H9 (cell line): Measurements from ENCODE around the gene SLC35E3. TPM values are rescaled to one million over a fixed set of nuclear protein-coding genes. Genes with fewer than 3 reads are reported as not detected.

Source experiments
- DNase-seq: peaks from one replicate; pipeline ENCODE4 v3.0.0-alpha.2; 2017
- H2AFZ ChIP-seq: one replicate; pipeline ENCODE4 v1.6.1; 2013; ENCODE audit warnings: mild to moderate bottlenecking, low read length, control low read depth, moderate library complexity
- H2AK5ac ChIP-seq: 2 replicates; pipeline ENCODE4 v1.6.1; 2013; ENCODE audit warnings: low read length, control low read depth, mixed read lengths; ENCODE audit not compliant: insufficient read length
- H2BK120ac ChIP-seq: one replicate; pipeline ENCODE4 v1.6.1; 2013; ENCODE audit warnings: low read depth, mild to moderate bottlenecking, low read length, control low read depth, inconsistent platforms; ENCODE audit not compliant: poor library complexity, severe bottlenecking
- H2BK12ac ChIP-seq: 2 replicates; pipeline ENCODE4 v1.6.1; 2013; ENCODE audit warnings: low read length, control low read depth, mixed read lengths, low read depth; ENCODE audit not compliant: insufficient read length
- H2BK15ac ChIP-seq: 2 replicates; pipeline ENCODE4 v1.6.1; 2013; ENCODE audit warnings: low read depth, low read length, control low read depth
- H2BK20ac ChIP-seq: one replicate; pipeline ENCODE4 v1.6.1; 2013; ENCODE audit warnings: low read depth, mild to moderate bottlenecking, low read length, control low read depth, inconsistent platforms; ENCODE audit not compliant: poor library complexity, severe bottlenecking
- H2BK5ac ChIP-seq: 2 replicates; pipeline ENCODE4 v1.6.1; 2013; ENCODE audit warnings: low read length, control low read depth, mixed read lengths; ENCODE audit not compliant: insufficient read length
- H3K14ac ChIP-seq: 2 replicates; pipeline ENCODE4 v1.6.1; 2013; ENCODE audit warnings: low read length, control low read depth; ENCODE audit not compliant: insufficient read depth
- H3K18ac ChIP-seq: 2 replicates; pipeline ENCODE4 v1.6.1; 2013; ENCODE audit warnings: low read depth, mild to moderate bottlenecking, mixed read lengths, low read length, control low read depth; ENCODE audit not compliant: insufficient read length
- H3K23ac ChIP-seq: 2 replicates; pipeline ENCODE4 v1.6.1; 2013; ENCODE audit warnings: low read length, control low read depth, mixed read lengths, low read depth; ENCODE audit not compliant: insufficient read length
- H3K23me2 ChIP-seq: 2 replicates; pipeline ENCODE4 v1.6.1; 2013; ENCODE audit warnings: low read depth, mild to moderate bottlenecking, mixed read lengths, low read length, control low read depth; ENCODE audit not compliant: insufficient read length, poor library complexity, severe bottlenecking
- H3K27ac ChIP-seq: 2 replicates; pipeline ENCODE4 v1.5.1; 2013; ENCODE audit warnings: low read length, control low read depth, mixed read lengths, low read depth; ENCODE audit not compliant: insufficient read length
- H3K27me3 ChIP-seq: 2 replicates; pipeline ENCODE4 v1.6.1; 2013; ENCODE audit warnings: low read length, control low read depth, inconsistent platforms; ENCODE audit not compliant: insufficient read depth
- H3K4ac ChIP-seq: 2 replicates; pipeline ENCODE4 v1.6.1; 2013; ENCODE audit warnings: low read depth, mild to moderate bottlenecking, control low read depth, inconsistent platforms, low read length, moderate library complexity
- H3K4me1 ChIP-seq: 2 replicates; pipeline ENCODE4 v1.6.1; 2013; ENCODE audit warnings: low read length, control low read depth, inconsistent platforms; ENCODE audit not compliant: insufficient read depth
- H3K4me2 ChIP-seq: 2 replicates; pipeline ENCODE4 v1.6.1; 2013; ENCODE audit warnings: low read length, control low read depth, mixed read lengths; ENCODE audit not compliant: insufficient read length, insufficient read depth
- H3K56ac ChIP-seq: 2 replicates; pipeline ENCODE4 v1.6.1; 2013; ENCODE audit warnings: low read depth, mild to moderate bottlenecking, mixed read lengths, low read length, control low read depth; ENCODE audit not compliant: insufficient read length
- H3K79me1 ChIP-seq: 2 replicates; pipeline ENCODE4 v1.6.1; 2013; ENCODE audit warnings: low read depth, mild to moderate bottlenecking, moderate library complexity, low read length, control low read depth, inconsistent platforms; ENCODE audit not compliant: insufficient read depth, poor library complexity, severe bottlenecking
- H3K79me2 ChIP-seq: 2 replicates; pipeline ENCODE4 v1.6.1; 2013; ENCODE audit warnings: low read length, control low read depth, inconsistent platforms; ENCODE audit not compliant: insufficient read depth
- H3K9ac ChIP-seq: 2 replicates; pipeline ENCODE4 v1.6.1; 2013; ENCODE audit warnings: low read length, control low read depth, mixed read lengths; ENCODE audit not compliant: insufficient read length; ENCODE audit errors: extremely low read depth
- H3K9me3 ChIP-seq: one replicate; pipeline ENCODE4 v1.6.1; 2013; ENCODE audit warnings: low read depth, low read length, inconsistent platforms; ENCODE audit not compliant: control insufficient read depth
- H3T11ph ChIP-seq: one replicate; pipeline ENCODE4 v1.6.1; 2013; ENCODE audit warnings: mild to moderate bottlenecking, low read length, control low read depth, inconsistent platforms
- H4K20me1 ChIP-seq: one replicate; pipeline ENCODE4 v1.6.1; 2013; ENCODE audit not compliant: control insufficient read depth, insufficient read length, insufficient read depth
- H4K5ac ChIP-seq: 2 replicates; pipeline ENCODE4 v1.6.1; 2013; ENCODE audit warnings: low read depth, mild to moderate bottlenecking, mixed read lengths, low read length, control low read depth; ENCODE audit not compliant: insufficient read length
- H4K8ac ChIP-seq: replicated peaks from 2 replicates; pipeline ENCODE4 v1.6.1; 2013; ENCODE audit warnings: low read length, control low read depth, mixed read lengths, low read depth; ENCODE audit not compliant: insufficient read length
- H4K91ac ChIP-seq: 2 replicates; pipeline ENCODE4 v1.6.1; 2013; ENCODE audit warnings: low read depth, mild to moderate bottlenecking, moderate library complexity, mixed read lengths, low read length, control low read depth; ENCODE audit not compliant: insufficient read length
- H3K27ac Mint-ChIP-seq, 3 experiments: 2 replicates in 2 of 3; 3 replicates in 1 of 3; pipeline ENCODE4 v1.8.0; 2020 to 2021; ENCODE audit warnings: mixed read lengths in 3 of 3, mild to moderate bottlenecking in 1 of 3, moderate library complexity in 1 of 3
- H3K27me3 Mint-ChIP-seq: 2 replicates; pipeline ENCODE4 v1.8.0; 2021; ENCODE audit warnings: low read depth, mild to moderate bottlenecking, moderate library complexity, mixed read lengths
- H3K36me3 Mint-ChIP-seq, 3 experiments: 2 replicates in 2 of 3; 3 replicates in 1 of 3; pipeline ENCODE4 v1.8.0; 2020 to 2021; ENCODE audit warnings: low read depth in 3 of 3, mixed read lengths in 3 of 3; ENCODE audit not compliant: insufficient read depth in 1 of 3
- H3K4me1 Mint-ChIP-seq, 2 experiments: 2 replicates each; pipeline ENCODE4 v1.8.0; 2020; ENCODE audit warnings: mixed read lengths in 2 of 2
- H3K4me3 Mint-ChIP-seq, 2 experiments: 2 replicates in 1 of 2; 3 replicates in 1 of 2; pipeline ENCODE4 v1.8.0; 2020 to 2021; ENCODE audit warnings: mild to moderate bottlenecking in 2 of 2, mixed read lengths in 2 of 2, moderate library complexity in 1 of 2
- H3K9me3 Mint-ChIP-seq, 2 experiments: 2 replicates in 1 of 2; 3 replicates in 1 of 2; pipeline ENCODE4 v1.8.0; 2020; ENCODE audit warnings: mild to moderate bottlenecking in 2 of 2, mixed read lengths in 2 of 2, moderate library complexity in 1 of 2
- CTCF ChIP-seq: fragments of 200-600 bp; sonication (generic); conservative IDR thresholded peaks from 3 replicates; pipeline ENCODE4 v1.8.0; 2021; ENCODE audit warnings: antibody characterized with exemption, mild to moderate bottlenecking
- whole genome bisulfite sequencing: extraction: QIAGEN DNeasy Blood & Tissue Kit; methylation state at CpG from one replicate; pipeline ENCODE4 v1.1.7; 2013; ENCODE audit warnings: missing lambda C conversion rate, low lambda C conversion rate, mixed read lengths; ENCODE audit not compliant: insufficient read length; ENCODE audit errors: extremely low coverage; 5-methylcytosine and 5-hydroxymethylcytosine counted together
- total RNA-seq: library from RNA; stranded (reverse); gene quantifications from 2 replicates; pipeline ENCODE4 v1.2.1, GENCODE V29; 2021

The SLC35E3 gene
- total RNA-seq, 1 experiment from 2014 or later: 17.9 TPM

DNA sequence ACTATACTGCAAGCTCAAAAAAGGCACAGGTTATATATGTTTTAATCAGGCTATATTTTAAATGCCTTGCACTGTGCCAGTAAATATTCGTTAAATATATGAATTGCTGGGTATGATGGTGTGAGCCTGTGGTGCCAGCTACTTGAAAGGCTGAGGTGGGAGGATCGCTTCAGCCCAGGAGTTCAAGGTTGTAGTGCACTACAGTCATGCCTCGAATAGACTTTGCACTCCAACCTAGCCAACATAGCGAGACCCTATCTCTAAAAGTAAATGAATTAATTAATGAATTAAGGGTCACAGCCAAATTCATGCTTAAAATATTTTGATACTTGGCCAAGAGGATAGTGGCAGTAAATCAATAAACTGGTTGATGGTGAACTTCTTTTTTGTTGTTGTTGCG, 39.8 kb downstream of the SLC35E3 start:
- no CpG with 5 or more reads among the region's 5 CpGs for WGBS
- no peak overlapping the region for H3K14ac ChIP-seq
- Mint-ChIP-seq H3K36me3 (no peaks in the 10 kb centered on the region), H3K27ac (no peak overlapping the region), H3K9me3 (no peaks in the 10 kb centered on the region; a peak in 1 of 5 replicates), H3K4me3 (no peak overlapping the region), H3K4me1 (peaks cover 4 to 9% of the 10 kb centered on the region in 2 experiments; a peak in 3 of 4 replicates), H3K27me3 (no peaks in the 10 kb centered on the region; the same call in 1 of the 2 replicates)
- TF ChIP-seq CTCF: no peak
- H3K18ac ChIP-seq: no peak overlapping the region
- H3K4me2 ChIP-seq: no peak overlapping the region
- H4K5ac ChIP-seq: no peak overlapping the region
- H2BK120ac ChIP-seq: no peak overlapping the region
- DNase-seq: no peak
- no peaks in the 10 kb centered on the region for H3K79me1 ChIP-seq
- H3K23me2 ChIP-seq: no peaks in the 10 kb centered on the region
- no peak overlapping the region for H2BK20ac ChIP-seq
- no peak overlapping the region for H4K91ac ChIP-seq
- no peak overlapping the region for H3T11ph ChIP-seq
- no peak overlapping the region for H2BK12ac ChIP-seq
- H3K27ac ChIP-seq: no peak overlapping the region
- no peak overlapping the region for H2AFZ ChIP-seq
- no peaks in the 10 kb centered on the region for H3K9me3 ChIP-seq
- H3K4me1 ChIP-seq: no peaks in the 10 kb centered on the region
- no peak overlapping the region for H3K56ac ChIP-seq
- H3K9ac ChIP-seq: no peak overlapping the region
- H3K27me3 ChIP-seq: no peaks in the 10 kb centered on the region
- H4K8ac ChIP-seq: no peak overlapping the region
- no peak overlapping the region for H2BK5ac ChIP-seq
- H2AK5ac ChIP-seq: no peak overlapping the region
- H4K20me1 ChIP-seq: no peaks in the 10 kb centered on the region
- H3K23ac ChIP-seq: no peak overlapping the region
- H3K4ac ChIP-seq: no peak overlapping the region
- H2BK15ac ChIP-seq: no peak overlapping the region
- H3K79me2 ChIP-seq: no peaks in the 10 kb centered on the region
